Neural cell (in vitro differentiated cells): Measurements from ENCODE around the gene JMJD4. TPM values are rescaled to one million over a fixed set of nuclear protein-coding genes. Genes with fewer than 3 reads are reported as not detected.

ENCODE experiments used
- H2AFZ ChIP-seq: fragments of 200-600, 300-800 bp; sonication (generic), shearing (Covaris generic); 2 replicates; pipeline ENCODE4 v1.6.0; 2014; ENCODE audit warnings: low read depth, mild to moderate bottlenecking, antibody characterized with exemption, low read length, moderate library complexity
- H3F3A ChIP-seq: fragments of 200-600 bp; shearing (Covaris generic); 2 replicates; pipeline ENCODE4 v1.6.1; 2016; ENCODE audit warnings: mild to moderate bottlenecking, moderate library complexity, mixed read lengths, antibody characterized with exemption, low read length; ENCODE audit not compliant: insufficient read depth, poor library complexity, severe bottlenecking
- H3K27ac ChIP-seq: fragments of 200-600, 300-800 bp; sonication (generic), shearing (Covaris generic); 2 replicates; pipeline ENCODE4 v1.5.1; 2014; ENCODE audit warnings: mild to moderate bottlenecking, low read length, moderate library complexity
- H3K27me3 ChIP-seq: fragments of 300-800, 200-600 bp; sonication (generic), shearing (Covaris generic); 2 replicates; pipeline ENCODE4 v1.6.0; 2014; ENCODE audit warnings: mild to moderate bottlenecking, low read depth, low read length, moderate library complexity; ENCODE audit not compliant: insufficient read depth
- H3K36me3 ChIP-seq: fragments of 300-800, 200-600 bp; sonication (generic), shearing (Covaris generic); 2 replicates; pipeline ENCODE4 v1.5.1; 2014; ENCODE audit warnings: mild to moderate bottlenecking, antibody characterized with exemption, low read length, moderate library complexity; ENCODE audit not compliant: insufficient read depth
- H3K4me2 ChIP-seq: fragments of 300-800, 200-600 bp; sonication (generic), shearing (Covaris generic); 2 replicates; pipeline ENCODE4 v1.6.0; 2014; ENCODE audit warnings: mild to moderate bottlenecking, low read length
- H3K4me3 ChIP-seq: fragments of 300-800, 200-600 bp; sonication (generic), shearing (Covaris generic); 2 replicates; pipeline ENCODE4 v1.5.1; 2014; ENCODE audit warnings: mild to moderate bottlenecking, low read length, moderate library complexity
- H3K79me2 ChIP-seq: fragments of 200-600 bp; shearing (Covaris generic); replicated peaks from 2 replicates; pipeline ENCODE4 v1.6.0; 2014; ENCODE audit warnings: mild to moderate bottlenecking, low read length, moderate library complexity; ENCODE audit not compliant: insufficient read depth
- H3K9ac ChIP-seq: fragments of 300-800, 200-600 bp; sonication (generic), shearing (Covaris generic); 2 replicates; pipeline ENCODE4 v1.6.1; 2016; ENCODE audit warnings: mild to moderate bottlenecking, low read length, mixed read lengths
- H3K9me2 ChIP-seq: fragments of 200-600 bp; shearing (Covaris generic); 2 replicates; pipeline ENCODE4 v1.6.1; 2016; ENCODE audit warnings: mild to moderate bottlenecking, low read length, mixed read lengths; ENCODE audit not compliant: insufficient read depth
- H3K9me3 ChIP-seq: fragments of 200-600, 300-800 bp; sonication (generic), shearing (Covaris generic); 2 replicates; pipeline ENCODE4 v1.6.1; 2016; ENCODE audit warnings: mild to moderate bottlenecking, mixed run types, low read length, moderate library complexity, mixed read lengths
- H4K20me1 ChIP-seq: fragments of 200-600 bp; shearing (Covaris generic); 2 replicates; pipeline ENCODE4 v1.6.1; 2016; ENCODE audit warnings: mild to moderate bottlenecking, mixed run types; ENCODE audit not compliant: insufficient read depth
- EP300 ChIP-seq: fragments of 450-650 bp; conservative IDR thresholded peaks from 2 replicates; pipeline ENCODE4 v1.6.1; 2014; ENCODE audit warnings: antibody characterized with exemption, mild to moderate bottlenecking, moderate library complexity; ENCODE audit not compliant: poor library complexity, severe bottlenecking
- EZH2 ChIP-seq: fragments of 200-600, 300-800 bp; shearing (Covaris generic), sonication (generic); IDR thresholded peaks from 2 replicates; pipeline ENCODE4 v1.6.1; 2014; ENCODE audit warnings: antibody characterized with exemption, low read length, borderline replicate concordance, mild to moderate bottlenecking; ENCODE audit not compliant: insufficient read depth, poor library complexity, severe bottlenecking
- MXI1 ChIP-seq: fragments of 450-650 bp; conservative IDR thresholded peaks from 2 replicates; pipeline ENCODE4 v1.6.1; 2014; ENCODE audit warnings: antibody characterized with exemption, mild to moderate bottlenecking; ENCODE audit not compliant: poor library complexity, severe bottlenecking
- POLR2AphosphoS5 ChIP-seq: IDR thresholded peaks from 2 replicates; pipeline ENCODE4 v1.6.1; 2012
- RAD21 ChIP-seq: fragments of 450-650 bp; conservative IDR thresholded peaks from 2 replicates; pipeline ENCODE4 v1.6.1; 2014; ENCODE audit warnings: antibody characterized with exemption, mild to moderate bottlenecking, moderate library complexity
- SMC3 ChIP-seq: fragments of 450-650 bp; conservative IDR thresholded peaks from 2 replicates; pipeline ENCODE4 v1.6.1; 2014; ENCODE audit warnings: antibody characterized with exemption, mild to moderate bottlenecking, moderate library complexity; ENCODE audit not compliant: poor library complexity
- TAF1 ChIP-seq: IDR thresholded peaks from 2 replicates; pipeline ENCODE4 v1.6.1; 2012; ENCODE audit warnings: low read depth
- polyA plus RNA-seq: library from polyadenylated mRNA; depleted of rRNA; stranded (reverse); fragments of >200 nt; gene quantifications from 2 replicates; pipeline ENCODE4 v1.2.3, GENCODE V29; 2014
- TF ChIP-seq, protein P1 (sequence below): IDR thresholded peaks from 2 replicates; pipeline ENCODE4 v1.6.1; 2012; ENCODE audit warnings: borderline replicate concordance
- TF ChIP-seq, protein P2 (sequence below): fragments of 450-650 bp; IDR thresholded peaks from 2 replicates; pipeline ENCODE4 v1.5.1; 2014; ENCODE audit warnings: antibody characterized with exemption, mild to moderate bottlenecking, moderate library complexity; ENCODE audit not compliant: poor library complexity, severe bottlenecking

Gene JMJD4
- polyA plus RNA-seq, 1 donor from 2014 or later = 17.2 TPM

DNA sequence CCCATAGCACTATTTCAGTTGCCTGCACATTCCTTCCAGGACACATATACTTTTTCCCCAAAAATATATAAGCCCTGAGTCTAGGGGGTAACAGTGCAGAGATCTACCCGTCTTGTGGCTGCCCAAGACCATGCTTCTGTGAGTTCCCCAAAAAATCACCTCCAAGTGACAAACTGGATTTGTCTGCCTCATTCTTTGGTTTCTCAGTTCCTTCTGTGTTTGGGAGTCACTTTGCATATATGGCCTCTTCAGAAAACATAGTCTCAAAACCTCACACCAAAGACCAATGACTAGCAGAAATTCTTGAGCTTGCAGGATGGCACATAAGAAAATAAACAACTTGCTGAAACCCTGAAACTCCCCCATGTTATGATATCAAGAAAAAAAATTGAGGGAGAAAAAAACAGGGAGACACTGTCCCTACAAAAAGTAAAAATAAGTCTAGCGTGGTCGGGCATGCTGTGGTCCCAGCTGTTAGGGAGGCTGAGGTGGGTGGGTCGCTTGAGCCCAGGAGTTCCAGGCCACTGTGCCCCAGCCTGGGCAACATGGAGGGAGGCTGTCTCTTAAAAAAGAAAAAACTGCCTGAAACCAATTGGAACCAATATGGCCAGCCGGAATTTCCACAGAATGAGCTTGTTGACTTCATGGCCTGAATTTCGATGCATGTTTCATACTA, 8.0 kb downstream of the JMJD4 start:
- no peak overlapping the region for H3K4me3 ChIP-seq
- H2AFZ ChIP-seq = no peak overlapping the region
- TF ChIP-seq RAD21 (no peak), MXI1 (no peak), POLR2AphosphoS5 (no peak), EZH2 (no peak), SMC3 (no peak), TAF1 (no peak), EP300 (no peak)
- TF ChIP-seq, protein P1, sequence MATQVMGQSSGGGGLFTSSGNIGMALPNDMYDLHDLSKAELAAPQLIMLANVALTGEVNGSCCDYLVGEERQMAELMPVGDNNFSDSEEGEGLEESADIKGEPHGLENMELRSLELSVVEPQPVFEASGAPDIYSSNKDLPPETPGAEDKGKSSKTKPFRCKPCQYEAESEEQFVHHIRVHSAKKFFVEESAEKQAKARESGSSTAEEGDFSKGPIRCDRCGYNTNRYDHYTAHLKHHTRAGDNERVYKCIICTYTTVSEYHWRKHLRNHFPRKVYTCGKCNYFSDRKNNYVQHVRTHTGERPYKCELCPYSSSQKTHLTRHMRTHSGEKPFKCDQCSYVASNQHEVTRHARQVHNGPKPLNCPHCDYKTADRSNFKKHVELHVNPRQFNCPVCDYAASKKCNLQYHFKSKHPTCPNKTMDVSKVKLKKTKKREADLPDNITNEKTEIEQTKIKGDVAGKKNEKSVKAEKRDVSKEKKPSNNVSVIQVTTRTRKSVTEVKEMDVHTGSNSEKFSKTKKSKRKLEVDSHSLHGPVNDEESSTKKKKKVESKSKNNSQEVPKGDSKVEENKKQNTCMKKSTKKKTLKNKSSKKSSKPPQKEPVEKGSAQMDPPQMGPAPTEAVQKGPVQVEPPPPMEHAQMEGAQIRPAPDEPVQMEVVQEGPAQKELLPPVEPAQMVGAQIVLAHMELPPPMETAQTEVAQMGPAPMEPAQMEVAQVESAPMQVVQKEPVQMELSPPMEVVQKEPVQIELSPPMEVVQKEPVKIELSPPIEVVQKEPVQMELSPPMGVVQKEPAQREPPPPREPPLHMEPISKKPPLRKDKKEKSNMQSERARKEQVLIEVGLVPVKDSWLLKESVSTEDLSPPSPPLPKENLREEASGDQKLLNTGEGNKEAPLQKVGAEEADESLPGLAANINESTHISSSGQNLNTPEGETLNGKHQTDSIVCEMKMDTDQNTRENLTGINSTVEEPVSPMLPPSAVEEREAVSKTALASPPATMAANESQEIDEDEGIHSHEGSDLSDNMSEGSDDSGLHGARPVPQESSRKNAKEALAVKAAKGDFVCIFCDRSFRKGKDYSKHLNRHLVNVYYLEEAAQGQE = no peak
- TF ChIP-seq, protein P2, sequence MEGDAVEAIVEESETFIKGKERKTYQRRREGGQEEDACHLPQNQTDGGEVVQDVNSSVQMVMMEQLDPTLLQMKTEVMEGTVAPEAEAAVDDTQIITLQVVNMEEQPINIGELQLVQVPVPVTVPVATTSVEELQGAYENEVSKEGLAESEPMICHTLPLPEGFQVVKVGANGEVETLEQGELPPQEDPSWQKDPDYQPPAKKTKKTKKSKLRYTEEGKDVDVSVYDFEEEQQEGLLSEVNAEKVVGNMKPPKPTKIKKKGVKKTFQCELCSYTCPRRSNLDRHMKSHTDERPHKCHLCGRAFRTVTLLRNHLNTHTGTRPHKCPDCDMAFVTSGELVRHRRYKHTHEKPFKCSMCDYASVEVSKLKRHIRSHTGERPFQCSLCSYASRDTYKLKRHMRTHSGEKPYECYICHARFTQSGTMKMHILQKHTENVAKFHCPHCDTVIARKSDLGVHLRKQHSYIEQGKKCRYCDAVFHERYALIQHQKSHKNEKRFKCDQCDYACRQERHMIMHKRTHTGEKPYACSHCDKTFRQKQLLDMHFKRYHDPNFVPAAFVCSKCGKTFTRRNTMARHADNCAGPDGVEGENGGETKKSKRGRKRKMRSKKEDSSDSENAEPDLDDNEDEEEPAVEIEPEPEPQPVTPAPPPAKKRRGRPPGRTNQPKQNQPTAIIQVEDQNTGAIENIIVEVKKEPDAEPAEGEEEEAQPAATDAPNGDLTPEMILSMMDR = no peak
- no peaks in the 10 kb centered on the region for H3K9me3 ChIP-seq
- no peaks in the 10 kb centered on the region for H3K9me2 ChIP-seq
- H3K36me3 ChIP-seq = no peaks in the 10 kb centered on the region
- H4K20me1 ChIP-seq = no peaks in the 10 kb centered on the region
- H3K4me2 ChIP-seq = no peak overlapping the region
- no peaks in the 10 kb centered on the region for H3K79me2 ChIP-seq
- no peaks in the 10 kb centered on the region for H3F3A ChIP-seq
- no peak overlapping the region for H3K27ac ChIP-seq
- no peaks in the 10 kb centered on the region for H3K27me3 ChIP-seq
- no peak overlapping the region for H3K9ac ChIP-seq

- Histone ChIP-seq H3K9me3 (no peaks in the 10 kb centered on the region), H3K27me3 (no peaks in the 10 kb centered on the region), H3K9me2 (no peaks in the 10 kb centered on the region), H3K9ac (no peak overlapping the region), H3K4me2 (no peak overlapping the region), H4K20me1 (no peaks in the 10 kb centered on the region), H3K4me3 (no peak overlapping the region), H3K27ac (no peak overlapping the region), H3F3A (no peaks in the 10 kb centered on the region), H3K79me2 (no peaks in the 10 kb centered on the region), H3K36me3 (no peaks in the 10 kb centered on the region), H2AFZ (no peak overlapping the region)
- TF ChIP-seq TAF1 (no peak), SMC3 (no peak), EP300 (no peak), MXI1 (no peak)
- TF ChIP-seq, protein P2 = no peak
- TF ChIP-seq, protein P1 = no peak
These were observed 8.8 kb downstream of the JMJD4 start for GRCh38 chr1:227726318-227726717.
